ENCODE data around the gene CHRNA1.

- TF ChIP-seq POLR2A (IDR thresholded peaks at IDR 0.05) = no peak
- TF ChIP-seq, protein P1, sequence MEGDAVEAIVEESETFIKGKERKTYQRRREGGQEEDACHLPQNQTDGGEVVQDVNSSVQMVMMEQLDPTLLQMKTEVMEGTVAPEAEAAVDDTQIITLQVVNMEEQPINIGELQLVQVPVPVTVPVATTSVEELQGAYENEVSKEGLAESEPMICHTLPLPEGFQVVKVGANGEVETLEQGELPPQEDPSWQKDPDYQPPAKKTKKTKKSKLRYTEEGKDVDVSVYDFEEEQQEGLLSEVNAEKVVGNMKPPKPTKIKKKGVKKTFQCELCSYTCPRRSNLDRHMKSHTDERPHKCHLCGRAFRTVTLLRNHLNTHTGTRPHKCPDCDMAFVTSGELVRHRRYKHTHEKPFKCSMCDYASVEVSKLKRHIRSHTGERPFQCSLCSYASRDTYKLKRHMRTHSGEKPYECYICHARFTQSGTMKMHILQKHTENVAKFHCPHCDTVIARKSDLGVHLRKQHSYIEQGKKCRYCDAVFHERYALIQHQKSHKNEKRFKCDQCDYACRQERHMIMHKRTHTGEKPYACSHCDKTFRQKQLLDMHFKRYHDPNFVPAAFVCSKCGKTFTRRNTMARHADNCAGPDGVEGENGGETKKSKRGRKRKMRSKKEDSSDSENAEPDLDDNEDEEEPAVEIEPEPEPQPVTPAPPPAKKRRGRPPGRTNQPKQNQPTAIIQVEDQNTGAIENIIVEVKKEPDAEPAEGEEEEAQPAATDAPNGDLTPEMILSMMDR (IDR thresholded peaks at IDR 0.05 in 8 of 11, conservative IDR thresholded peaks at IDR 0.05 in 3 of 11) = no peak
Observed at GRCh38 chr2:174702541-174702940, 61.7 kb downstream of the CHRNA1 start.

All from spleen (tissue), 7 donors.